Spinal cord (tissue), 10 donors: Measurements from ENCODE around the gene PRKCH. TPM values are rescaled to one million over a fixed set of nuclear protein-coding genes. Genes with fewer than 3 reads are reported as not detected.

Experiments
- DNase-seq, 6 donors: peaks; one replicate each; pipeline versions ENCODE4 v3.0.0 to v3.0.0-alpha.2; 2013 to 2015; ENCODE audit warnings: low spot score in 6 of 6, low read depth in 4 of 6
- H3K27ac ChIP-seq: one replicate; pipeline ENCODE4 v1.5.1; 2013; ENCODE audit warnings: low read depth, low read length, control low read depth
- H3K27me3 ChIP-seq: one replicate; pipeline ENCODE4 v1.6.1; 2013; ENCODE audit warnings: low read length; ENCODE audit not compliant: control insufficient read depth, insufficient read depth
- H3K36me3 ChIP-seq: one replicate; pipeline ENCODE4 v1.6.1; 2013; ENCODE audit warnings: low read length; ENCODE audit not compliant: control insufficient read depth, insufficient read depth
- H3K4me1 ChIP-seq: one replicate; pipeline ENCODE4 v1.6.1; 2013; ENCODE audit warnings: low read length; ENCODE audit not compliant: control insufficient read depth, insufficient read depth
- H3K4me3 ChIP-seq: one replicate; pipeline ENCODE4 v1.5.1; 2013; ENCODE audit warnings: low read depth, low read length, control low read depth
- H3K9me3 ChIP-seq: one replicate; pipeline ENCODE4 v1.6.1; 2013; ENCODE audit warnings: low read length; ENCODE audit not compliant: control insufficient read depth, insufficient read depth
- WGBS: methylation state at CpG from one replicate; pipeline ENCODE4 v1.1.5; 2013; ENCODE audit warnings: missing lambda C conversion rate; ENCODE audit not compliant: insufficient coverage; 5-methylcytosine and 5-hydroxymethylcytosine counted together
- polyA plus RNA-seq, 2 donors: library from polyadenylated mRNA; unstranded; fragments of 120-200 nt; gene quantifications; one replicate each; pipeline ENCODE4 v1.2.1, GENCODE V29; 2013; ENCODE audit not compliant: insufficient read length in 2 of 2
- total RNA-seq, 2 donors: library from RNA; depleted of rRNA in 1 of 2; stranded (reverse); fragments of 120-200 nt in 1 of 2; fragments of >200 nt in 1 of 2; gene quantifications; one replicate each; pipeline versions ENCODE4 v1.2.3 to v1.2.4, GENCODE V29; 2013 to 2014
- donor health status: healthy.

Gene PRKCH
- total and polyA plus RNA-seq, 4 donors = 9.6 to 30.7 (median 15.5) TPM

DNA sequence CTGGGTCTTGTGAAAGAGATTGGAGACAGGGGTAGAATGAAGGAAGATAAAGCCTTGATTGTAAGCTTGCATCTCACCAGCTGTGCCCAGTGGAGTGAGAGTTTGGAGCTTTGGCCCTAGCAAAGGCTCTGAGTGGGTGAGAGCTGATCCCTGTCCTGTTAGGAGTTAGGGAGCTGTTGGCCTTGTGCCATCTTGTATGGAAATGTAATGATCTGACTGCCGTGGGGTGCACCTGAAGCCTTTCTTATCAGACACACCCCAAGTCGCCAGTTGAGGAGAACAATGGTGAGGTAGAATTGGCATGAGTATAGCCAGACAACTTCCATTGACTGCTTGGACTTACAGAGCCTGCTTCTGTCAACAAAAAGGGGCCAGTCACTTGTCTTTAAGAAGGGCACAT lies 130.1 kb downstream of the PRKCH start:
- H3K9me3 ChIP-seq = no peaks in the 10 kb centered on the region
- WGBS = no CpG with 5 or more reads among the region's 2 CpGs
- DNase-seq = no peak
- H3K4me1 ChIP-seq = no peaks in the 10 kb centered on the region
- no peak overlapping the region for H3K4me3 ChIP-seq
- H3K27me3 ChIP-seq = peaks cover 2% of the 10 kb centered on the region
- no peak overlapping the region for H3K27ac ChIP-seq
- no peaks in the 10 kb centered on the region for H3K36me3 ChIP-seq

DNA sequence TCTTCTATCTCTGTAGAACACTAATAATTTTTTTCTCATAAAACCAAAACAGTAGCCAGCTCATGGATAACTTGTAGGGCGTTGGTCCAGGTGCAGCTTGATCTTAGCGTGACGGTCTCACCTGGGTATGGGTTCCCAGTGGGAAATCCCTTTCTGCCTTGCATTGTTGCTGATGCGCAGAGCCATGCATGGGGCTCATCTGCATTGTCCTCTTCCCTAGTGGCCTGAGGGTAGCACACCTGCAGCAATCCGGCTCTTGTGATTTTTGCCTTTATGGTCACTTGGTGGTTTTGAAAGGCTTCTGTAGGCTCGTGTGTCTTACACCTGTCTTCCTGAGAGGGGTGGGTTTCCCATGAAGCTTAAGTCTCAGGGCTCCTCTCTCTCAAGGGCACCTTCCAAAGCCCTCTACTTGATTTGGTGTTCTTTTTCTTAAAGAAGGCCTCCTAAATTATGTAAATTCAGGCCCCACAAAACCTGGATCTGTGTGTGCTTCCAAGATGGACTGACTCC lies 130.6 kb downstream of the PRKCH start:
- Histone ChIP-seq H3K27ac (no peak overlapping the region), H3K4me1 (no peaks in the 10 kb centered on the region), H3K36me3 (no peaks in the 10 kb centered on the region), H3K4me3 (no peak overlapping the region), H3K9me3 (no peaks in the 10 kb centered on the region), H3K27me3 (peaks cover 2% of the 10 kb centered on the region)
- 97% methylated on average over 4 of the region's 6 CpGs for WGBS
- DNase-seq = no peak

DNA sequence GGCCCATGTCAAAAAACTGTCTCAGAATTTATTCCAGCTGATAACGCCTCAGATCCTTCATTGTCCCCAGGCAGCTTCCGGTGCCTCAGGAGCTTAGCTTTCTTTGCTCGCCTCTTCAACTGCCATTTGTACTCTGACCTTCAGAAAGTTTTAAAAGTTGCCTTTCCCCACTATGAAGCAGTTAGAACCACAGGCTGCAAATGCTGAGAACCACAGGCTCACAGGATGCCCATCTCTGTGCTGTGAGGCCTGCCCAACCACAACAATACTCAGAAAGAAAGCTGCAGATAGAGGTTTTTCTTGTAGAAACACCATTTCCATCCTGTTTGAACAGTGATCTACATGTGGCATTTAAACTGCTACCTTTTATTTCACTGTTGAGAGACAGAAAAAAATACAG lies 131.1 kb downstream of the PRKCH start:
- no peaks in the 10 kb centered on the region for H3K4me1 ChIP-seq
- no peaks in the 10 kb centered on the region for H3K9me3 ChIP-seq
- WGBS = 92% methylated on average over 3 of the region's 3 CpGs
- no peaks in the 10 kb centered on the region for H3K36me3 ChIP-seq
- no peak overlapping the region for H3K27ac ChIP-seq
- H3K4me3 ChIP-seq = no peak overlapping the region
- DNase-seq = no peak
- H3K27me3 ChIP-seq = peaks cover 2% of the 10 kb centered on the region

DNA sequence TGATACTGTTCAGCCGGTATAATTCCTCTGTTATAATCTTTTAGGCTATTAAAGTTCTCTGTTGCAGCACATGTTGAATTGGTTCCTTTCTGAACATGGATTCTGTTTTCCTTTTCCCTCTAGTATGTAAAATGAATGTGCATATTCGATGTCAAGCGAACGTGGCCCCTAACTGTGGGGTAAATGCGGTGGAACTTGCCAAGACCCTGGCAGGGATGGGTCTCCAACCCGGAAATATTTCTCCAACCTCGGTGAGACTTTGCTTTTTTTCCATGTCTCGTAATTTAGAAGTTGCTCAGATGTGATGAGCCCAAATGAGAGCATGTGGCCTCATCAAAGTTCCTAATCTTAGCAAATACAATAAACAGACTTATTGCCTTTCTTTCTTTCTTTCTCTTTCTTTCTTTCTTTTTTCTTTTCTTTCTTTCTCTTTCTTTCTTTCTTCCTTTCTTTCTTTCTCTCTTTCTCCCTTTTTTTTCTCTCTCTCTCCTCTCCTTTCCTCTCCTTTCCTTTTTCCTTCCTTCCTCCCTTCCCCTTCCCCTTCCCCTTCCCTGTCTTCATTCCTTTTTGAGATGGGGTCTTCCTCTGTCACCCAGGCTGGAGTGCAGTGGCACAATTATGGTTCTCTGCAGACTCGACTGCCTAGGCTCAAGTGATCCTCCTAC lies 131.9 kb downstream of the PRKCH start:
- Histone ChIP-seq H3K36me3 (no peaks in the 10 kb centered on the region), H3K27me3 (peaks cover 4% of the 10 kb centered on the region), H3K4me3 (no peak overlapping the region)

DNA sequence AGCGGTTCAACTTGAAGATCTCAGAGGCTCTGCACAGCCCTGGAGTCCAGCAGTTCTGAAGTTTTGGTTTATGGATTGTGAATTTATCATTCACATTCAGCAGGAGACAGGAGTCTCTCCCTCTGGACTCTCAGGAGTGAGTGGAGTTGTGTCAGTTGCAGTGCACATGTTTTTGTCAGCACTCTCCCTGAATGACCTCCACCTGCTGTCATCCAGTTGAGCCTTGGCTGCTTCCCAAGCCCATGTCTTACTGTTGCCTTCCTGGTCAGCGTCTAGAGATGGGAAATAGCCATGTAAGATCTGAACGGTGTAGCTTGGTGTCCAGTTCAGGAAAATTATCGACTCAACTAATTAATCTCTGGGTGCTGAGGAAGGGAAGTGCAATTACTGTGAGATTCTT lies 133.2 kb downstream of the PRKCH start:
- no peaks in the 10 kb centered on the region for H3K36me3 ChIP-seq
- peaks cover 4% of the 10 kb centered on the region for H3K27me3 ChIP-seq
- no peak for DNase-seq
- no peaks in the 10 kb centered on the region for H3K9me3 ChIP-seq
- 67% methylated on average over 1 of the region's 4 CpGs for WGBS
- no peak overlapping the region for H3K27ac ChIP-seq
- H3K4me1 ChIP-seq = no peaks in the 10 kb centered on the region
- no peak overlapping the region for H3K4me3 ChIP-seq

More for the DNA sequence above, 131.9 kb downstream of the PRKCH start:
- Histone ChIP-seq H3K4me1 (no peaks in the 10 kb centered on the region), H3K27ac (no peak overlapping the region), H3K9me3 (no peaks in the 10 kb centered on the region)
- 88% methylated on average over 3 of the region's 9 CpGs for WGBS
- DNase-seq = no peak

DNA sequence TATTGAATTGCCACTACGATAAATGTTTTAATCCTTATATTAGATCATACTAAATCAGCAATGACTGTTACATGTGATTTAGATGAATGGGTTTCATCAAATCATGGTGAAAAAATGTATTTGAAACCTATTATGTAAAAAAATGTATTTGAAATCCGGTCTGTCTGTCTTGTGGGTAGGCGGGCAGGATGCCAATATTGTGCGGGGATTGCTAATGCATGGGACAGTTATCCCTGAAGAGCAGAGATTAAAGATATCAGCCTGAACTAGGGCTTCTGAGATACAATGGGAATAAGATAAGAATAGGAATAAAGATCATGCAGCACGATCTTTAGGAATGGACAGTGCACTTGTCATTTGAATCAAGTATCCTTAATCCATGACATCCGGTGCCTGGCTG lies 134.0 kb downstream of the PRKCH start:
- Histone ChIP-seq H3K9me3 (no peaks in the 10 kb centered on the region), H3K27ac (no peak overlapping the region)
- 94% methylated on average over 3 of the region's 6 CpGs for WGBS

DNA sequence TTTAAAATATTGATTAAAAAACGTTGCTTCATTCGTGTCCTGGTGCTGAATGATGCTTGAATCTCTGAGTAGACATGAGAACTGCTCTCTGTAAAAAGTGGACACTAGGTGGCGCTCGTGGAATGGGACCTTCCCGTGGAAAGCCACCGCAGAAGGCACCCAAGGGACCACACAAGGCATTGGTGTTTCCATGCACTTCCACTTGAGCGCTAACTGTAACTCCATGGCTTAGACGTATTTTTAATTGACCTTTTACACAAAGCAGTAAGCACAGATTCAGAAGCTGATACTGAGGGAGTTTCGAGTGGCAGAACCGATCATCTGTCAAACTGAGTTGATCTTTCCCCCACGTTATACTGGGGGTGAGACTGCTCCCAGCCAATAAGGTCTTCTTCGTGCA lies 135.3 kb downstream of the PRKCH start:
- Histone ChIP-seq H3K36me3 (no peaks in the 10 kb centered on the region), H3K9me3 (no peaks in the 10 kb centered on the region), H3K4me1 (no peaks in the 10 kb centered on the region), H3K4me3 (no peak overlapping the region), H3K27ac (no peak overlapping the region), H3K27me3 (peaks cover 4% of the 10 kb centered on the region)
- DNase-seq = peak in 3 of 6 donors; percentile 45 to 88 (median 83)
- 47% methylated on average over 10 of the region's 12 CpGs for WGBS

More for the DNA sequence above, 134.0 kb downstream of the PRKCH start:
- Histone ChIP-seq H3K36me3 (no peaks in the 10 kb centered on the region), H3K27me3 (peaks cover 4% of the 10 kb centered on the region), H3K4me3 (no peak overlapping the region), H3K4me1 (no peaks in the 10 kb centered on the region)
- DNase-seq = no peak

DNA sequence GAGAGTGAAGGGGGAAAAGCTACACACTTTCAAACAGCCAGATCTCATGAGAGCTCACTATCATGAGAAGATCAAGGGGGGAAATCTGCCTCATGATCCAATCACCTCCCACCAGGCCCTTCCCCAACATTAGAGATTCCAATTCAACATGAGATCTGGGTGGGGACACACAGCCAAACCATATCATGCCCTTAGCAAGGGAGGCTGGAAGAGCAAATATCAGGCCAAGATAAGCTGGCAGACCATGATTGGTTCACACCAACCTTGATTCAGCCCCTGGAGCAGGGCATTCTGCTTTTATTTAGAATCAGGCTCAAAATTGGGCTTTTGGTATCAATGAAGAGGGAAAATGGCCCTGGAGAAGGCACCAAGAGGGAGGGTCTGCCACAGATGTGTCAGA lies 137.4 kb downstream of the PRKCH start:
- H3K27ac ChIP-seq = no peak overlapping the region

DNA sequence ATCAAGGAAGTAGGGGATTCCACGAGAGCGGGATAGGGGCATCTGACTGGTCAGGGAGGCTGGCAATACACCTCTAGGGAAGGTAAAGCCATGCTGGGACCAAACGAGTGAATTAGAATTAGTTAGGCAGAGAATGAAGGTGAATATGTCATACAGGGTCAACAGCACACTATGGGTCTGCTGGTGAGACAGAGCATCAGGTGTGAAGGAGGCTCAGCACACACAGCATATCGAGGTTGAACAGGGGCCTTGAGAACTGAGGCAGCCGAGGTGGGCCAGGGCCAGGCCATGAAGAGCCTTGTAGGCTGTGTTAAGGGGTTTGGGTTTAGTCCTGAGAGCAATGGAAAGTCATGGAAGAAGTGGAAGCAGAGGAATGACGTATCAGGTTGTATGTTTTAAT lies 137.8 kb downstream of the PRKCH start:
- DNase-seq = no peak
- Histone ChIP-seq H3K9me3 (no peaks in the 10 kb centered on the region), H3K4me3 (no peak overlapping the region), H3K27ac (no peak overlapping the region), H3K27me3 (peaks cover 4% of the 10 kb centered on the region), H3K4me1 (peaks cover 4% of the 10 kb centered on the region), H3K36me3 (no peaks in the 10 kb centered on the region)
- 97% methylated on average over 5 of the region's 6 CpGs for WGBS

More for the DNA sequence above, 137.4 kb downstream of the PRKCH start:
- DNase-seq = no peak
- no peak overlapping the region for H3K4me3 ChIP-seq
- no peaks in the 10 kb centered on the region for H3K36me3 ChIP-seq
- peaks cover 4% of the 10 kb centered on the region for H3K4me1 ChIP-seq
- H3K27me3 ChIP-seq = peaks cover 4% of the 10 kb centered on the region
- H3K9me3 ChIP-seq = no peaks in the 10 kb centered on the region

DNA sequence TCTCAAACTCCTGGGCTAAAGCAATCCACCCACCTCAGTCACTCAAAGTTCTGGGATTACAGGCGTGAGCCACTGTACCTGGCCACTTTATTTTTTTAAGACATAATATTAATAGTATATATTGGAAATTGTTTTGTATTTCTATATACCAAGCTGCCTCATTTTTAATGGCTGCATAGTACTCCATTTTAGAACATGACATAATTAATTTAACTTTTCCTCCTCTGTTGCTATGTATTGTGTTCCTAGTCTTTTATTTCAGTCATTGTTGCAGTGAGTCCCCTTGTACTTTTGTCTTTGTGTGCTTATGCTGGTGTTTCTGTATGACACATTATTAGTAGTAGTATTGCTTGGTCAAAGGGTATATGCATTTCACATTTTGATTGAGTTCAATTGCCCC lies 138.7 kb downstream of the PRKCH start:
- peaks cover 4% of the 10 kb centered on the region for H3K4me1 ChIP-seq
- no peak for DNase-seq
- peaks cover 2% of the 10 kb centered on the region for H3K27me3 ChIP-seq
- WGBS = no CpG with 5 or more reads among the region's 1 CpG
- H3K9me3 ChIP-seq = no peaks in the 10 kb centered on the region
- no peaks in the 10 kb centered on the region for H3K36me3 ChIP-seq
- no peak overlapping the region for H3K27ac ChIP-seq
- H3K4me3 ChIP-seq = no peak overlapping the region
